NCI-H524 treated with DMSO at 0.1 percent for 48 hours (cell line): ENCODE data around the gene GRK5.
"Not testable (repeated sequence)": the region's sequence is repeated elsewhere in the genome, so short reads cannot be mapped to it uniquely, and the experiment has no call there.

ENCODE experiments used
- DNase-seq: peaks from one replicate; lab custom pipeline; 2025; lab: John Stamatoyannopoulos, UW

GRK5 gene

DNA sequence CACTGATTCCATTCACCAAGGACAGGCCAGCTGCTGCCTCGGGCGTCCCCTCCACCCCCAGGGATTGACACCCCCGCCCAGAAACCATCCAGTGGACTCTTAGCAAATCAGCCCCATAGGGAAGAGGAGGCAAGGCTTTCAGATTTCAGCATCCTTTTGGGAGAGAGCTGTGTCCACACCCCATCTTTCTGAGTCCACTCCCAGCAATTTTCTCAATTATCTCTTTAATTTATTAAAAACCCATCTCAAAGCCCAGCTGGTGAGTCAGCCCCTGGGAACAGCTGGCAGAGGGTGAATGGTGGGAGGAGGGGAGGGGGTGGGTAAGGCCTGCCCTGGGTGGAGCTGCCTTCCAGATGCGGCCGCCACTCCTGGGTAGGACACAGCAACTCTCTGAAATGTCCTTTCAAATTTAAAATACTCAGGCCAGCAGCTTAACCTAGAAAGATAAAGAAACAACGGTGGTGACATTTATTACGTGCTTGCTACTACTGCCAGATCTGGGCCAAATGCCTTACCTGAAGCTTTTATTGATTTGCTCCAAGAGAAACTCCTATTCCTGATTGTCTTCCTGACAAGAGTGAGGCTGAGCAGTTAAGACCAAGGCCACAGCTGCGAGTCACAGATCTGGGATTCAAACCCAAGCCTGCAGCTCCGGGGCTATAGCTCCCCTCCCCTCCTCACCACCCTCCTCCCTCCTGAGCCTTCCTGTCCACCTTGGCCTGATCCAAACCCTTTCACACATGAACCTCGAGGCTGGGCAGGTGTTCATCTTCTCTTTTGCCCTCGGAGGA, 214.7 kb downstream of the GRK5 start:
- no peak for DNase-seq

DNA sequence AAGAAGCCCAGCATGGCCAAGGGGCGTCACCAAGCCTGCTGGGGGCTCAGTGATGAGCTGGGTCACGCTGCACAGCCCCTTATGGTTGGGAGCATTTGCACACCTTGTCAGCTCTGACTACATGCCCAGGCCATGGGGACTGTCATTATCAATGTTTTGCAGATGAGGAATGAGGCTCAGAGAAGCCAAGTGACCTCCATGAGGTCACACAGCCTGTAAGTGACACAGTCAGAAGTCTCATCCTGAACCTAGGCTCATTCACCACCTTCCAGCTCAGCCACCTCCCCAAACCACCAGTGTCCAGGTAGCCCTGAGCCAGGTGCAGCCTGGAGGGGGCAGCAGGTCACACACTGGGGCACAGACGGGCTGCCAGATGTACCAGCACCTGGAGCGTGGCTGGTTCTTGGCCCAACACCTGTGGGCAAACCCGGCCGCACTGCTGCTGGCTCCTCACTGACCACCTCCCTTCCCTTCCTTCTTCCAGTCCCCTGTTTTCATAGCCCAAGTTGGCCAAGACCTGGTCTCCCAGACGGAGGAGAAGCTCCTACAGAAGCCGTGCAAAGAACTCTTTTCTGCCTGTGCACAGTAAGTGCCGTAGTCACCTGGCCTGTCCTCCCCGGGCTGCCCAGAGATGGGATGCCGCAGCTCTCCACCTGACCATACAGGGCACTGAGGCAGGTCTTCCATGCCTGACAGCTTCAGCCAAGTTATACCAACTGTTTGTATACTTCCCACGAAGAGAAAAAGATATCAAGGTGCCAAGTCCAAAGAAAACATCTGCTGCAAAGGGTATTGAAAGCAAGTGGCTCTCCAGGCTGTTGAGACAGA, 215.5 kb downstream of the GRK5 start:
- DNase-seq, result no peak

DNA sequence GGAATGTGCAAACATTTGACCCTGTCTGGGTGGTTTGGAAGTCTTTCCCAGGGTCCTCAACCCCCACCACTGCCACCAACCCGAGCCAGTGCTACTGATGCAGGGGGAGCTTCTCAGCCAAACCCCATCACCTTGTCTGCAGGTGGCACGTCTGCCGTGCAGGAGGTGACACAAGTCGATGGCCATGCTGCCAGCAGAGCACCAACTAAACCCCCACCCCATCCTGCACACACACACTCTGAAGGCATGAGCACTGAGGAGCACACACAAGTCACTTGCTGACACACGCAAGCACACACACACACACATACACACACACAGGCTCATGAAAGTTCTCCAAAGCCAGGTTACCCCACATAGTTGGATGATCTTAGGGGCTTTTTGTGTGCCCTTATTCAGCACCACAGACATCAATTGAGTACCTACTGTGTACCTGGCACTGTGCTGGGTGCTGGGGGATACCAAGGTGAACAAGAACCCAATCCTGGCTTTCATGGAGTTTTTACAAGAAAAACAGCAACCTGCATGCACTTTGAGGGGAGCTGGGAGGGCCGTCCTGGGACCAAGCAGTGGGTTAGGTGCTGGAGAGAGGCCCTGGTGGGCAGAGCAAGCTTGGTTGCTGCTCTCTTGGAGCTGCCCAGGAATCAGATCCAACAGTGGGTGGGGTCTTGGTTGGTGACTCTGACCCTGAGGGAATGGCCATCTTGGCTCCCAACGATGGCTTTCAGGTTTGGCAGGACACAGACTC, 216.3 kb downstream of the GRK5 start:
- DNase-seq, result no peak

DNA sequence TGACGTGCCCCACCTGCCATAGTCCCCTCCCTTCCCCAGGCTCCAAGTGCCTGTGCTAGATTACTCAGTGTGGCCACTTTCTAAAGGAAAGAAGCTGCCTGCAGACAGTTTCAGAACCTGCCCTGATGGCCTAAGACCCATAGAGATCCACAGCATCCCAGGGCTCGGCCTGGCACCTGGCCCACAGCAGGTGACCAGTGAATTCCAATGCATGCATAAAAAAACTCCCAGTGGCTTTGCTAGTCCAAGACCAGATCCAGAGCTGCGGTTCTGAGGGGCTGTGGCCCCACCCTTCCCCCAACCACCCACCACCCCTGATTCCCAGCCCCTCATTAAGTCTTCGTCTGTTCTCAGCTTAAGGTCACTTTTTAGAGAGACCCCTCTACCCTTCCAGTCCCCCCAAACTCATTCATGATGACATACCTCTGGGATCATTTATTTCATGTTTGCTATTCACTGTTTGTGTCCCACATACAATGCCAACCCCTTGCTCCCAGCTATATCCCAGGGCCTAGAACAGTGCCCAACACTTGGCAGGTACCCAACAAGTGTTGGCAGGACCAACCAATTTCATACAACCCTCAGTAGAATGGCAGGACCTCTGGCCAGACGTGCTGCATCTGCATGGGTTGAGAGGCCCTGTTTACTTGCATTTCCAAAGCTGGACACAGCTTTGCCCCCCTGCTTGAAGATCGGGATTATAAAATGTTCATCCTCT, 217.0 kb downstream of the GRK5 start:
- no peak for DNase-seq

DNA sequence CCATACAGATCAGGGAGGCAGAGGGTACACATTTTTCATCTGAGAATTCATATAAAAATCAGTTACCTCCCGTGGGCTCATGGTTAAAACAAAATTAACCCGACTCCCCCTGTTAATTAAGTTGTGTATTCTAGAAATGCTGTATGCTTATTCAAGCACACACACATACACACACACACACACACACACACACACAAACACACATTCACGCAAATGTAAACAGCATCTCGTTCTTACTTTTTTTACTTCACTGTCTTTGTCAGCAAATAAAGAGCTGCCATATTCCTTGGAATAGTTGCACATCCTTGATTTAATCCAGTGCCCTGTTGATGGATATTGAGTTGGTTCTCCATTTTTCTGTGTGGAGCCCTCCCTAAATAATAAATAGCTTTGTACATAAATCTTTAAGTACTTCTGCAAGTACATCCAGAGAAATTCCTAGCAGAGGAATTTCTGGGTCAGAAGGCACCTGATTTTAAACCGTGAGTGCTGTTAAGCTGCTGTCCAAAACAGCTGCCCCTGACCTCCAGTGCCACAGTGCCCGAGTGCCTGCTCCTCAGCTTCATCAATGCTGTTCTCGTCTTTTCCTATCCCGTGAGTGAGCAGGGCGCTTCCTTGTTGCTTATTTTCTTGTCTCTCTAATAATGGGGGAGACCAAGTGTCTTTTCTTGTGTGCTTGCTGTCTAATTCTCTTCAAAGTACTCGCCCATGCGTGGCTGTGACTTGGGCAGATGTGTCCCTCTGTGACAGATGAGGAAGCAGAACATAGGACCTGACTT, 217.9 kb downstream of the GRK5 start:
- DNase-seq, result no peak

DNA sequence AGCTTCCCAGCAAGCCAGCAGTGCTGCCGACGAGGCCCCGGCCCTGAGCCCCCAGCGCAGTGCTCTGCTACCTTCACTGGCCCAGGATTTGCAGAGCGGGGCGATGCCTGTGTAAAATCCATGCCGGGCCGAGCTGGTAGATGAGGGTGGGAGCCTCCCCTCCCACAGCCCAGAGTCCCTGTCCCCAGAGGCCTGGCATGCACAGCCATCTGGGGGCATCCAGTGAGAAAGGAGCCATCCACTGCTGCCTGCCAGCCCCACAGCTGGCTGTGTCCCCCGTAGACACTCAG, 218.5 kb downstream of the GRK5 start:
- DNase-seq, result no peak

DNA sequence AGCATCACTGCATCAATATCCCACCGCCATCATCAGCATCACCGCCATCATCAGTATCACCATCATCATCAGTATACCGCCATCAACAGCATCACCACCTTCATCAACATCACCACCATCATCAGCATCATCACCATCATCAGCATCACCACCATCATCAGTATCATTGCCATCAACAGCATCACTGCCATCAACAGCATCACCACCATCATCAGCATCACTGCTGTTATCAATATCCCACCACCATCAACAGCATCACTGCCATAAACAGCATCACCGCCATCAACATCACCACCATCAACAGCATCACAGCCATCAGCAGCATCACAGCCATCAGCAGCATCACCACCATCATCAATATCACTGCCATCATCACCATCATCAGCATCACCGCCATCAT, 219.3 kb downstream of the GRK5 start:
- DNase-seq, result no peak

DNA sequence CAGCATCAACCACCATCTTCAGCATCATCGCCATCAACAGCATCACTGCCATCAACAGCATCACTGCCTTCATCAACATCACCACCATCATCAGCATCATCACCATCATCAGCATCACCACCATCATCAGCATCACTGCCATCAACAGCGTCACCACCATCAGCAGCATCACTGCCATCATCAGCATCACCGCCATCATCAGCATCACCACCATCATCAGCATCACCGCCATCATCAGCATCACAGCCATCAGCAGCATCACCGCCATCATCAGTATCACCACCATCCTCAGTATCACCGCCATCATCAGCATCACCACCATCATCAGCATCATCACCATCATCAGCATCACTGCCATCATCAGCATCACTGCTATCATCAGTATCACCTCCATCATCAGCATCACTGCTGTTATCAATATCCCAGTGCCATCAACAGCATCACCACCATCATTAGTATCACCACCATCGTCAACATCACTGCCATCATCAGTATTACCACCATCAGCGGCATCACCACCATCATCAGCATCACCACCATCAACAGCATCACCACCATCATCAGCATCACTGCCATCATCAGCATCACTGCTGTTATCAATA, 220.0 kb downstream of the GRK5 start:
- no peak for DNase-seq

DNA sequence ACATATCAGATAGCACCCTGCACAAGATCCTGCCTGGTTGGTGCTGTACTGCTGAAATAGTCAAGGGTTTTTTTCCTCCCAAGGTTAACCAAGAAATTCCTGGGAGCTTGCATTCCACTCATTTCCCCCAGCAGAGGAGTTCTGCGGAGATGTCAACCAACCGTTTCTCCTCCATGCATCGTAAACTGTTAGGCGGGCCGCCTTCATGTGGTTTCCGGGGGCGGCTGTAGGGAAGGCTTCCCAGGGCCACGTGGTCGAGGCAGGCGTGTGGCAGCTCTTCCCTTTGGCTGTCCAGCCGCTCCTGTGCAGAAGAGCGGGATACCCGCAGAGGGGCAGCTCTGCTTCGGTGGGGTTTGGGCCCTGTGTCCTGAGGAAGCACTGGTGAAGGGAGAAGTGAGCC, 221.4 kb downstream of the GRK5 start:
- no peak for DNase-seq

DNA sequence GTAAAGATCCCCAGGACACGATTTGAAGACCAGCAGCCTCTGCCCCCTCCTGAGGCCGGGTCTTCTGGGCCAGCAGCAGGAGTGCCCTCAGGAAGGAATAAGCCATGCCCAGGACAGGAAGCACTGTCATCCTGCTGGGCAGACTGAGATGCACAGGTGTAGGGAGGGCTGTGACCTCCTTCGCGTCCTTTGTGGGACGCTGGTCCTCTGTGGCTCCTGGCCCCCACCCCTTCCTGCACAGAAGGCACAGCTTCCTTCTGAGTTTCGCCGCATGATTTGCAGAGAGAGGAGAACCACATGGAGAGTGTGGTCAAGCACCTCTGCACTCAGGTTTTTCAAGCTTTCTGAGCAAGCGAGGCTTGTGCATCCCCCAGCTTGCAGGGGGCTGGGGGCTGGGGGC, 222.4 kb downstream of the GRK5 start:
- DNase-seq, result no peak

DNA sequence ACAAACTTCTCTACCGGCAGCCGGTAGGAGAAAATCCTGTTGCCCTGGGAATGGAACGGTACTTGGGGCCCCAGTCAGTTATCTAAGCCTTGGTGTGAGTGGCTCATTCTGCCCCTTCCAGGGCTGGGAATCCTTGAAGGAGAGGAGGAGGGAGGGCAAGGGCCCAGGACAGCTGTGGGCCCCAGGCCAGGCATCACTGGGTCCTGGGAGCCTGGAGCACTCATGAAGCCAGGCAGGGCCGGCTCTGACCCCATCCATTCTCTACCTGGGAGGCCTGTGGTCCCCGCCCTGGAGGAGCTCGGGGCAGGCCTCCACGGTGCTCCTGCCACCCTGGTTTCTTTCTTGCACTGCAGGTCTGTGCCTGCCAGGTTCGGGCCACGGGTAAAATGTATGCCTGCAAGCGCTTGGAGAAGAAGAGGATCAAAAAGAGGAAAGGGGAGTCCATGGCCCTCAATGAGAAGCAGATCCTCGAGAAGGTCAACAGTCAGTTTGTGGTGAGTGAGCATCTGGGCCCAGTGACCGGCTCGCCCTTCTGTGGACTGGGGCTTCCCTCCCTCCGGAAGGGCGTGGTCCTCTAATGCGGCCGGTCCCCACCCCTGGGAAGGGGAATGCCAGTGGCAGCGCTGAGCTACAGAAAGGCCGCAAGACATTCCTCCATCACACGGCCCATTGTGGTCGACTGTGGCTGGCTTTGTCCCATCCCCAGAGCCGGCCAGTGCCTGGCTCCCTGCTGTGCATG, 223.8 kb downstream of the GRK5 start:
- no peak for DNase-seq

DNA sequence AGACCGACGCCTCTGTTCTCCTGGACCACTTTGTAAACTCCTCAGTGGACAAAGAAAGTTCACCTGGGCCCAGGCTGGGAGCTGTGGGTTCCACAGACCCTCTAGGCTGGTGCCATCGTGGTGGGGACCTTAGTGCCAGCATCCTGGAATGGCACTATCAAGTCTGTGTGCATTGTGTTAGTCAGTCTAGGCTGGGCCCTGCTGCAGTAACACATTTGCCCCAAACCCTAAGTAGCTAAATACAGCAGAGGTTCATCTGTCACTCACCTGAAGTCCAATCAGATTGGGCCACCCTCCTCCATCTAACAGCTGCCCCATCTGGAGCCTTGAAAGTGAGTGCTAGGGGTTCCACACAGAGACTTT, 224.4 kb downstream of the GRK5 start:
- DNase-seq, result no peak

DNA sequence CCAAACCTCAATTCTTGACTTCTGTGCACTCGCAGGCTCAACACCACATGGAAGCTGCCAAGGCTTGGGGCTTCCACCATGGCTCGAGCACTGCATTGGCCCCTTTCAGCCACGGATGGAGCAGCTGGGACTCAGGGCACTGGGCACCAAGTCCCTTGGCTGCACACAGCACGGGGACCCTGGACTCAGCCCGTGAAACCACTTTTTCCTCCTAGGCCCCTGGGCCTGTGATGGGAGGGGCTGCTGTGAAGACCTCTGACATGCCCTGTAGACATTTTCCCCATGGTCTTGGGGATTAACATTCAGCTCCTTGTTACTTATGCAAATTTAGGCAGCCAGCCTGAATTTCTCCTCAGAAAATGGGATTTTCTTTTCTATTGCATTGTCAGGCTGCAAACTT, 227.6 kb downstream of the GRK5 start:
- not testable (repeated sequence) for DNase-seq

DNA sequence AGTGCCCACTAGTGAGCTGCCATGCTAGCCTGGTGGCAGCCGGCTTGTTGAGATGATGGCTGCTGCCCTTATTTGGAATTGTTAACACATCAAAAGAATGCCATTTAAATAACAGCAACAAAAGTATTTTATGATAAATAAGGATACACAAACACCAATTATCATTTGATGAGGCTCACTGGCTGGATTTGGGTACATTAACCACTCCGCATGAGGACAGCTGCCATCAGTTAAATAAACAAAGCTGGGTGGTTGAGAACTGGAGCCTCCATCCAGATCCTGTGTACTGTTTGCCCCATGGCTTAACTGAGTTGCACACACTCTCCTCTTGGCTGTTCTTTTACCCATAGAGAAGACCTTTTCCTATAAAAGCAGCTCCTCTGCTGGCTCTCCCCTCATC, 231.3 kb downstream of the GRK5 start:
- no peak for DNase-seq

DNA sequence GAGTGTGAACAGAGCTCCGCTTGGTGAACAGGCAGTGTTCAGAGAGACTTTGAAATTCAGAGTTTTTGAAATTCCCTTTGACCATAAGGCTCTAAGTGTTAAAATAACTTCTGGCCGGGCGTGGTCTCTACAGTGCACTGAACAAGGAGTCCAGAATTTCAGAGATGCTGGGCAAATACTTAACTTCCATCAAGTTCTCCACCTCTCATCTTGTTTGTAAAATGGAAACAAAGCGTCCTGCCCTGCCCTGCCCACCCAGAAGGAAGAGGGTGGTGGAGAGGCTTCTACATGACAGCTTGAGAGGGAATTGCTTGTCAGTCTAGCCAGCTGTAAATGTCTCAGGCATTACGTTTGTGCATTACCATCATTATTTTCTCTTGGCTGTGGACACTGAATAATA, 232.6 kb downstream of the GRK5 start:
- DNase-seq, result no peak

DNA sequence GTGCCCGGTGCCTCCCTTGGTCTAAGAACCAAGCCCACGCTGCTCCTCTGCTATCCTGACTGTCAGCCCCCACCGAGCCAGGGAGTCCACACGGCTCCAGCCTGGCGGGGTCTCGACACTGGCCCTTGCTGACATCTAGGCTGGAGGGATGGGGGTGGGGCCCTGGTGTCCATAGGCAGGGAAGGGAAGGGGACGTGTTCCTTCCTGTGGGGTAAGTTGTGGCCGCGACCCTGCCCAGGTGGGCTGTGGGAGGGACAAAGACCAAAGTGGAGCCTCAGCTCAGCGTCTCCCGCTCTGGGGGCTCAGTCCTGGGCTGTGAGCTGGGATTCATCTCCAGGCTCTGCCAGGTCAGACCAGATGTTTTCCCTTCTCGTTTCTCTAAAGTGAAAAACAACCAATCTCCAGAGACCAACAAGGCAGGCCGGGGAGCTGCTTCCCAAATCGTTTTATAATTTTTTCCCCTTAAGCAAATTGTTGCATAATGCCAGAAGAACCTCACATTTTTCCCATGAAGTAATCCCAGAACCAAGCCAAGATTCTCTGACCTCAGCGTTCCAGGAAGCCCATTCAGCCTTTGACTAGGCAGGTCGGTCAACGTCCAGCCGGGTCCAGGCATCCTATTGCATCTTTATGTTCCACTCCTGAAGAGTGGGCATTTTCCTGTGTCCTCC, 233.9 kb downstream of the GRK5 start:
- DNase-seq, result no peak

DNA sequence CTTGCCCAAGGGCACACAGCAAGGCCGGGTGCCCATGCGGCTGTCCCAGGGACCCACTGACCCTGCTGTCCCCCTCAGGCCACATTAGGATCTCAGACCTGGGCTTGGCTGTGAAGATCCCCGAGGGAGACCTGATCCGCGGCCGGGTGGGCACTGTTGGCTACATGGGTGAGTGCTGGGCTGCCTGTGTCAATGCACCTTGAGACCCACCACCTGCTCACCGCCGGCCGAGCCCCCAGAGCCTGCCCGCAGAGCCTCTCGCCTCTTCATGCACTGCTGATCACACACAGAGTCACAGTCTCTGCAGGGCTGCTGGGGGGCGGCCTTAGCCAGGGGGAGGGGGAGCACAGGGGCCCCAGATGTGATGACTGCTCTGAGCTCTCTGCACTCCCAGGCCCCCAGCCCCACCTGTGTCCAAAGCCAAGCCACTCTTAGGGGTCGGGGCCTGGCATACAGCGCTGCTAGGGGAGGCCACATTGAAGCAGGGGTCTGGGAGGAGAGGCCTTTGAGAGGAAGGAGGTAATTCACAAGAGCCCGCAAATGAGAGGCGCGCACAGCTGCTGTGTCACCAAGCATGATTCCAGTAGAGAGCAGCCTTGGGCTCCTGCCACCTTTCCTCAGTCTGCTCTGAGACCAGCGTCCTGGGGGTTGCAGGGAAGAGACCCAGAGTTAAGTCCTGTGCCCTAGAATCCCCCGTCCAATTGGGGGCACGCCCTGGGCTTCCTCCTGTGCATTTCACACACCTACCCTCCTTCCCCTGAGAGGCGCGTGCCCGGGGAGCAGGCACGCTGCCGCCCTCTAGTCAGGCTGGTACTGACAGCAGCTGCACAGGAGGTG, 234.8 kb downstream of the GRK5 start:
- DNase-seq, result no peak

DNA sequence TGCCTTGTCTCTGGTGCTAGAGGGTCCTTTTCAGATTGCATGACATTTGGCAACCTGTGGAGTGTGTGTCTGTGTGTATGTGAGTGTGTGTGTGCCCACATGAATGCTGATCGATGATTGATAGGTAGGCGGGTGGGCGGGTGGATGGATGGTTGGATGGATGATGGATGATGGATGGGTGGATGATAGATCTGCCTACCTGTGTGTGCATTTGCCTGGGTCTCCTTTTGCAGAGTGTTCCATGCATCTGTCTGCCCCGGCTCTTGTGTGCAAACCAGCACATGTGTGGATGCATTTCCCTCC, 235.3 kb downstream of the GRK5 start:
- DNase-seq, result no peak

DNA sequence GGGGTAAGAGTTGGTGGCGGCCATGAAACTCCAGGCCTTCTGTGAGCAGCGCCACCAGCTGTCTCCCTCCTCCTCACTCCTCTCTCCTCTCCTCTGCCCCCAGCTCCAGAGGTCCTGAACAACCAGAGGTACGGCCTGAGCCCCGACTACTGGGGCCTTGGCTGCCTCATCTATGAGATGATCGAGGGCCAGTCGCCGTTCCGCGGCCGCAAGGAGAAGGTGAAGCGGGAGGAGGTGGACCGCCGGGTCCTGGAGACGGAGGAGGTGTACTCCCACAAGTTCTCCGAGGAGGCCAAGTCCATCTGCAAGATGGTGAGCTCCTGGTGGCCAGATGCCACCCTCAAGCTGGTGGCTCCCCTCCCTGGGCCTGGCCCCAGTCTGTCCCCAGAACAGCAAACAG, 236.1 kb downstream of the GRK5 start:
- DNase-seq, result no peak
